NB4 (cell line): ENCODE measurements around the gene GPR55.
A peak's percentile ranks its signal among the peaks of the same experiment; 100 is the strongest.

Experiments used
- DNase-seq: peaks from one replicate; pipeline ENCODE4 v3.0.0; 2010; ENCODE audit warnings: low read depth
- H3K4me3 ChIP-seq: one replicate; pipeline ENCODE4 v1.5.1; 2011; ENCODE audit warnings: mild to moderate bottlenecking, low read depth, low read length, moderate library complexity
- CTCF ChIP-seq: IDR thresholded peaks from one replicate; pipeline ENCODE4 v1.5.1; 2012; ENCODE audit warnings: low read depth, low read length
- MAX ChIP-seq: IDR thresholded peaks from 2 replicates; pipeline ENCODE4 v1.6.1; 2011; ENCODE audit warnings: low read depth, low read length
- MYC ChIP-seq: IDR thresholded peaks from 2 replicates; pipeline ENCODE4 v1.6.1; 2011; ENCODE audit warnings: low read depth, low read length
- POLR2A ChIP-seq: IDR thresholded peaks from 2 replicates; pipeline ENCODE4 v1.6.1; 2011; ENCODE audit warnings: mild to moderate bottlenecking; ENCODE audit not compliant: insufficient read length; ENCODE audit errors: extremely low read depth

GPR55 gene

DNA sequence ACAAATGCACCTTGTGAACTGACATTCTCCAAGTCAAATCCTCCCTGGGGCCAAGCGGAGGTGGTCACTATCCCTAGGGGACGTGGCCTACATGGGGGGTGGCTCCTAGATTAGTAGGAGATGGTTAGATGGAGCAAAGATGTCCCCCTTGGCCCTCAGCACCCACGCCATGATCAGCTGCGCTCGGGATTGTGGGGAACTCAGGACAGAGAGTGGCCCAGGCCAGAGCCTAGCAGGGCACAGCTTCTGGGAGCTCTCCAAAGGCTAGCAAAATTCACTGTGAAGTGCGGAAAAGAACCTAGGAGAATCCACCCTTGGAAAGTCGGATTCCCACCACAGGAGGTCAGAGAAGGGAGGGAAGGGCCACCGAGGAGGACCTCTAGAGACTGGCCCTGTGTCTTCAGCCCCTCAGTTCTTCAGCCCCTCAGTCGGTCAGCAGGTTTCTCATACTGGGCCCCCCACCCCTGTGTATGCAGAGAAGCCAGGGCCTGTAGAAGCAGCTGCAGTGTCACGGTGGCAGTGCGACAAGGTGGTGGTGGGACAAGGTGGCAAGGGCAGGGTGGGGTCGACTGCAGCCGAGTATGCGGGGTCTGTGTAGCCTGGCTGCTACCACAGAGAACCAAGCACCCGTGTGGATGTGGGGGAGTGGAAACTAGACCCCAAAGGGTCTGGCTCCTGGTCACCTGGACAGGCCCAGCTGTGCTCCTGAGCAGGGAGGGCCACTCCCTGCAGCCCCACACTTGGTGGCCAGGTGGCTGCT is 18.4 kb downstream of the GPR55 start:
- DNase-seq, result no peak
- peak overlapping the region; percentile 81 for H3K4me3 ChIP-seq
- TF ChIP-seq MYC (no peak), MAX (no peak), CTCF (no peak), POLR2A (no peak)

GRCh38 chr2:230905448-230906421 is 19.3 kb downstream of the GPR55 start:
- TF ChIP-seq CTCF (no peak), MYC (peak; percentile 21; the same call in 1 of the 2 replicates), POLR2A (no peak), MAX (peak; percentile 72)

GRCh38 chr2:230904856-230905447 is 20.1 kb downstream of the GPR55 start:
- TF ChIP-seq MYC, result no peak
- TF ChIP-seq CTCF, result no peak
- TF ChIP-seq POLR2A, result no peak
- TF ChIP-seq MAX, result no peak
- DNase-seq, result no peak
- no peak overlapping the region for H3K4me3 ChIP-seq

More at GRCh38 chr2:230905448-230906421, 19.3 kb downstream of the GPR55 start:
- peak; percentile 80 for DNase-seq
- H3K4me3 ChIP-seq, result peak overlapping the region; percentile 81

DNA sequence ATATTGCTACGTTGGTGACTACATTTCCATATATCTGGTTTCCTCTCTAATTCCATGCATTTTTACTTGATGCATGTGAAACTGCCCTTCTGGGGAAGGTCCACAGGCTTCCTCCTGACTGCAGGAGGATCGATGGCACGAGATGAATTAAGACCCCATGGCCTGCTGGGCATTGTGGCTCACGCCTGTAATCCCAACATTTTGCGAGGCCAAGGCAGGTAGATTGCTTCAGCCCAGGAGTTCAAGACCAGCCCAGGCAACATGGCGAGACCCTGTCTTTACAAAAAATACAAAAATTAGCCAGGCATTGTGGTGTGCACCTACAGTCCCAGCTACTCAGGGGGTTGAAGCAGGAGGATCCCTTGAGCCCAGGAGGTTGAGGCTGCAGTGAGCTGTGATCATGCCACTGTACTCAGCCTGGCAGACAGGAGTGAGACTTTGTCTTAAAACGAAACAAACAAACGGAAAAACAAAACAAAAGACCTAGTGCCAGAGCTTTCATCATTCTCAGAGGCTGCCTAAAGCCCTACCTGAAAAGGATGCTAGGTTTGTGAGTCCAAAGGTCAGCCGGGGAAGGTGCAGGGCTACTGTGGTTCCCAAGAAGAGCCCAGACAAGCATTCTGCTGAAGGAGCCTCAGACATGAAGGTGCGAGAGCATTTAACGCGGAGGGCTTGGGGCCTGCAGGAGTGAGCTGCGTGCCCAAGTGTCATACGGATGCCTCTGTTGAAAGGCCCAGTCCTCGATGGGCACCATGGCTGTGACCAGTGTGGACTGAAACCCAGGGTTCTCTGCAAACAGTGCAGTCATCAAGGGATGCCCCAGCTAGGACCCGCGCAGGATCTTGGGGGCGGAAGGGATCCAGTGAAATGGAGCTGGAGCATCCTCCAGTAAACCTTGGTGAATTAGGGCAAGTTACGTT is 21.6 kb downstream of the GPR55 start:
- no peak overlapping the region for H3K4me3 ChIP-seq
- no peak for DNase-seq
- TF ChIP-seq MYC (no peak), POLR2A (no peak), MAX (no peak), CTCF (no peak)
